Upper lobe of left lung (tissue), 6 donors: Measurements from ENCODE around the gene NNAT. TPM values are rescaled to one million over a fixed set of nuclear protein-coding genes. Genes with fewer than 3 reads are reported as not detected.

Experiments used
- ATAC-seq, 2 donors: fragments of 200-7000 bp; cut with Tn5 transposase; one replicate each; pipeline ENCODE4 v1.9.1; 2022; ENCODE audit warnings: mild to moderate bottlenecking in 2 of 2, moderate library complexity in 2 of 2; ENCODE audit not compliant: low FRiP score in 2 of 2
- DNase-seq, 2 donors: peaks; one replicate each; pipeline ENCODE4 v3.0.0-alpha.2; 2019 to 2020
- H3K27ac ChIP-seq, 4 donors: fragments of 200-600 bp; sonication (generic); one replicate each; pipeline ENCODE4 v1.5.1; 2016 to 2019
- H3K27me3 ChIP-seq, 4 donors: fragments of 200-600 bp; sonication (generic); one replicate each; pipeline ENCODE4 v1.5.1; 2017 to 2019
- H3K36me3 ChIP-seq, 4 donors: fragments of 200-600 bp; sonication (generic); one replicate each; pipeline ENCODE4 v1.5.1; 2016 to 2019
- H3K4me1 ChIP-seq, 4 donors: fragments of 200-600 bp; sonication (generic); one replicate each; pipeline ENCODE4 v1.5.1; 2018 to 2019
- H3K4me3 ChIP-seq, 4 donors: fragments of 200-600 bp; sonication (generic); one replicate each; pipeline ENCODE4 v1.5.1; 2017 to 2019; ENCODE audit warnings: mild to moderate bottlenecking in 2 of 4, moderate library complexity in 1 of 4
- H3K9me3 ChIP-seq, 4 donors: fragments of 200-600 bp; sonication (generic); one replicate each; pipeline ENCODE4 v1.5.1; 2018 to 2019
- EP300 ChIP-seq, 4 donors: sonication (generic); formaldehyde crosslinking; IDR thresholded peaks; one replicate each; pipeline ENCODE4 v1.5.1; 2017; ENCODE audit warnings: antibody characterized with exemption in 4 of 4, control low read depth in 2 of 4
- POLR2A ChIP-seq, 4 donors: fragments of 450-650 bp; IDR thresholded peaks; one replicate each; pipeline ENCODE4 v1.5.1; 2016 to 2017; ENCODE audit warnings: antibody characterized with exemption in 4 of 4, mild to moderate bottlenecking in 2 of 4
- POLR2AphosphoS5 ChIP-seq, 2 donors: sonication (generic); formaldehyde crosslinking; IDR thresholded peaks; one replicate each; pipeline ENCODE4 v1.5.1; 2017; ENCODE audit warnings: antibody characterized with exemption in 2 of 2
- WGBS, 2 donors: methylation state at CpG; one replicate each; pipeline ENCODE4 v1.1.5; 2017 to 2018; 5-methylcytosine and 5-hydroxymethylcytosine counted together
- total RNA-seq, 6 donors: library from RNA; depleted of rRNA in 4 of 6; stranded (reverse); fragments of >200 nt in 4 of 6; gene quantifications; one replicate each; pipeline versions ENCODE4 v1.1.0 to v1.2.1, GENCODE V29; 2016 to 2021
- TF ChIP-seq, protein P1 (sequence below), 6 experiments: fragments of 450-650 bp in 4 of 6; fragments of 200-600 bp in 2 of 6; sonication (generic) in 2 of 6; IDR thresholded peaks; one replicate each; pipeline ENCODE4 v1.5.1; 2016 to 2019; ENCODE audit warnings: antibody characterized with exemption in 6 of 6
- donor health status: DM: no; HTN: no; CAD: no; lungs with moderate emphysema.
- donor health status: DM: no; HTN: yes; CAD: no; lungs with severe emphysema.

NNAT gene
- total RNA-seq, 6 donors from 2014 or later: 0.66 to 1.2 (median 0.95) TPM; not detected in 2

DNA sequence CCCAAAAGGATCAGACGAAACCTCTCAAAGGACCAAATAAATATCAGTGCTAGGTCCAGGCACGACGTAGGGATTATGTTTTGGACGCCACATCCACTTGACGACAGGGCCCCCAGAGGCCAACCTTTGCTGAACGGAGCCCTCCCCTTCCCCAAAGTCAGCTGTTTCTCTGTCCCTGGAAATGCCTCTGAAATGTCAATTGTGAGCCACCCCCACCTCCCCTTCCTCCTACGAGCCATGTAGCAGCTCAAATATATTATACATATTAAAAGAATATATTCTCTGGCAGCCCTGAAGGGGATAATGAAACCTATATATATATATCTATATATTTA lies 46.2 kb downstream of the NNAT start:
- H3K4me3 ChIP-seq: no peak overlapping the region
- 20% methylated on average over 7 of the region's 7 CpGs for WGBS, 2 donors
- no peak overlapping the region for H3K27ac ChIP-seq
- H3K36me3 ChIP-seq: no peaks in the 10 kb centered on the region
- peaks cover 3 to 7% (median 6%) of the 10 kb centered on the region in 4 donors for H3K4me1 ChIP-seq
- TF ChIP-seq EP300 (IDR thresholded peaks at IDR 0.05) (no peak), POLR2AphosphoS5 (IDR thresholded peaks at IDR 0.05) (no peak), POLR2A (IDR thresholded peaks at IDR 0.05) (no peak)
- TF ChIP-seq, protein P1, sequence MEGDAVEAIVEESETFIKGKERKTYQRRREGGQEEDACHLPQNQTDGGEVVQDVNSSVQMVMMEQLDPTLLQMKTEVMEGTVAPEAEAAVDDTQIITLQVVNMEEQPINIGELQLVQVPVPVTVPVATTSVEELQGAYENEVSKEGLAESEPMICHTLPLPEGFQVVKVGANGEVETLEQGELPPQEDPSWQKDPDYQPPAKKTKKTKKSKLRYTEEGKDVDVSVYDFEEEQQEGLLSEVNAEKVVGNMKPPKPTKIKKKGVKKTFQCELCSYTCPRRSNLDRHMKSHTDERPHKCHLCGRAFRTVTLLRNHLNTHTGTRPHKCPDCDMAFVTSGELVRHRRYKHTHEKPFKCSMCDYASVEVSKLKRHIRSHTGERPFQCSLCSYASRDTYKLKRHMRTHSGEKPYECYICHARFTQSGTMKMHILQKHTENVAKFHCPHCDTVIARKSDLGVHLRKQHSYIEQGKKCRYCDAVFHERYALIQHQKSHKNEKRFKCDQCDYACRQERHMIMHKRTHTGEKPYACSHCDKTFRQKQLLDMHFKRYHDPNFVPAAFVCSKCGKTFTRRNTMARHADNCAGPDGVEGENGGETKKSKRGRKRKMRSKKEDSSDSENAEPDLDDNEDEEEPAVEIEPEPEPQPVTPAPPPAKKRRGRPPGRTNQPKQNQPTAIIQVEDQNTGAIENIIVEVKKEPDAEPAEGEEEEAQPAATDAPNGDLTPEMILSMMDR (IDR thresholded peaks at IDR 0.05): no peak
- DNase-seq (no peak), ATAC-seq (no peak)
- no peaks in the 10 kb centered on the region for H3K9me3 ChIP-seq
- H3K27me3 ChIP-seq: peaks cover 0 to 7% (median 0%) of the 10 kb centered on the region in 4 donors

DNA sequence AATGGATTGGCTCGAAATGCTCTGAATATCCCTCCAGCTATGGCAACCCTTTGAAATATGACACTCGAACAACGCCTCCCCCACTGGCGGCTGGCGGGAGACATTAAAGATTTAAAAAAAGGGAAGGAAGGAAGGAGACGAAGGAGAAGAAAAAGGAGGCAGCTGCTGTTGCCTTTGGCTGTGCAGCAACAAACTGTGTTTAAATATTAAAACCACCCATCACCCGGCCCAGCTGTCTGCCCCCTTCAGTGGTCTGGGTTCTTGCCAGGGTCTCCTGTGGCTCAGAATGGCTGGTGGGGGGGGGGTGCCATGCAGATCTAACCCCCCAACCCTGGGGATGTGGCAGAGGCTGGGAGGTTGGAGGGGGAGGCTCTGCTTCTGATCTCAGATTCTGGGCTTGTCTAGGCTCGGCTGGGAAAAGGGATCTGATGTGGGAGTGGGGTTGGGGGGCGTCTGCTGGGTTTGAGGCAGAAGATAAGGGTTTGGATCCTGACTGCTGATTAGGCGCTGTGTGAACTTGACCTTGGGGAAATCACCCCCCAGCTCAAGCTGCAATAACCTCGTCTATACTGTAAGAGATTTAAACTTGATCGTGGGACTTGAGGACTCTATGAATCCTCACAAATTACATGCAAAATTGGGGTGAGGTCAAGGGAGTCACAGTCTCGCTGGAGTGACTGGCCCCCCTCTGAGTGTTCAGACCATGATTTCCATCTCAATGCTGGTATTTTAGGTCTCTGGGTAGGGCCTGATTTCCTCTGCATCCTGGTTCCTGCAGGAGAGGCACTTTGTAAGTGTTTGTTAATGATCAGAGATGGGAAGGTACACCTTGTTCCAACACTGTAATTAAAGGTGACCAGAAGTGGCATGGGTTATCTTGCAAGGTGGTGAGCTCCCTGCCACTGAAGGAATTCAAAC lies 46.9 kb downstream of the NNAT start:
- Histone ChIP-seq H3K27me3 (peaks cover 0 to 7% (median 0%) of the 10 kb centered on the region in 4 donors), H3K36me3 (no peaks in the 10 kb centered on the region), H3K27ac (no peak overlapping the region), H3K9me3 (no peaks in the 10 kb centered on the region), H3K4me3 (no peak overlapping the region), H3K4me1 (peaks cover 3 to 7% (median 6%) of the 10 kb centered on the region in 4 donors)
- TF ChIP-seq EP300 (IDR thresholded peaks at IDR 0.05) (no peak), POLR2A (IDR thresholded peaks at IDR 0.05) (no peak), POLR2AphosphoS5 (IDR thresholded peaks at IDR 0.05) (no peak)
- TF ChIP-seq, protein P1 (IDR thresholded peaks at IDR 0.05): no peak
- DNase-seq: no peak
- no peak for ATAC-seq
- 8 to 9% methylated on average over 13 of the region's 13 CpGs for whole genome bisulfite sequencing, 2 donors

DNA sequence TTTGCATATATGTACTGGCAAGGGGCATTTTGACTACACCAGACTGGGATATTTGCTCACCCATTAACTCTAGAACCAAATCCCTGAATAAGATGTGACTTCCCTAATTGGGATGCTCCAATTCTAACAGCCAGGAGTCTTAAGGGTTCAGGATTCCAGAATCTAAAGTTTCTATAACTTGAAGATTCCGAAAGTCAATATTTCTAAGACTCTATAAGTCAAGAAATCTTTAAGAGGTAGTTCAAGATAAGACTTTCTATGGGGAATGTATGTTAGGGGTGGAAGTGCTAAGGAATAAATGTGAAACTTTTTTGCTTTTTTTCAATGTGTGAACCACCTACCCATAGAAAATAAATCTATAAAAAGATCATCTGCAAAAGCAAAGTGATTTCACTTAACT lies 49.4 kb downstream of the NNAT start:
- TF ChIP-seq POLR2AphosphoS5 (IDR thresholded peaks at IDR 0.05) (no peak), EP300 (IDR thresholded peaks at IDR 0.05) (no peak), POLR2A (IDR thresholded peaks at IDR 0.05) (no peak)
- TF ChIP-seq, protein P1 (IDR thresholded peaks at IDR 0.05): no peak
- no peak overlapping the region for H3K27ac ChIP-seq
- DNase-seq: no peak
- no peaks in the 10 kb centered on the region for H3K36me3 ChIP-seq
- no peaks in the 10 kb centered on the region for H3K4me1 ChIP-seq
- no peaks in the 10 kb centered on the region for H3K27me3 ChIP-seq
- ATAC-seq: no peak
- no peaks in the 10 kb centered on the region for H3K9me3 ChIP-seq
- no peak overlapping the region for H3K4me3 ChIP-seq
- WGBS, 2 donors: 72 to 82% methylated on average over 1 of the region's 1 CpG

DNA sequence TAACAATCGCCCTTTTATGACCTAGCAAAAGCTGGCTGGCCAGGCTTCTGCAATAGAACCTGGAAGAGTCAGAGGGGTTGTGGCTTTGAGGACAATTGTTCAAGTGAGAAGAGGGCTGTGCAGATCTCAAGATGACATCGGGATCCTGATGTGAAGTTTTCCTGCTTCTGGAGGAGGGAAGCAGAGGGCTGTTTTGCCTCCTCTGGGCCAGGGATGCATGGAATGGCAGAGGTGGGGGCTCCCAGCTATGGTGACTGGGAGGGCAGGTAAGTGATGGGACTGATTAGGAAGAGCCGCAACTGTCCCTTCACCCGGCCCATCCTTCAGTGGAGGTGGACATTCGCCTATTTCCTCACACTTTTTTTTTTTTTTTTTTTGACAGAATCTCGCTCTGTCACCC lies 50.0 kb downstream of the NNAT start:
- no peak for ATAC-seq

More for the DNA sequence above, 50.0 kb downstream of the NNAT start:
- H3K4me3 ChIP-seq: no peak overlapping the region
- H3K27me3 ChIP-seq: no peaks in the 10 kb centered on the region
- no peak overlapping the region for H3K27ac ChIP-seq
- no peaks in the 10 kb centered on the region for H3K4me1 ChIP-seq
- TF ChIP-seq, protein P1 (IDR thresholded peaks at IDR 0.05): no peak
- TF ChIP-seq EP300 (IDR thresholded peaks at IDR 0.05): no peak
- no peak for TF ChIP-seq POLR2A (IDR thresholded peaks at IDR 0.05)
- no peak for TF ChIP-seq POLR2AphosphoS5 (IDR thresholded peaks at IDR 0.05)
- H3K36me3 ChIP-seq: no peaks in the 10 kb centered on the region
- no peaks in the 10 kb centered on the region for H3K9me3 ChIP-seq
- WGBS, 2 donors: 77 to 80% methylated on average over 6 of the region's 6 CpGs
- no peak for DNase-seq

Other genes starting within 250 kb of the NNAT start
- 10 to 100 TPM; 11.5 to 38.6 (median 29.8) TPM for gene MANBAL, start 231.6 kb upstream of the NNAT start, total RNA-seq
- gene SRC, start 175.1 kb upstream of the NNAT start, total RNA-seq: 100 to 1,000 TPM in 1 of 6 donors, 10 to 100 TPM in 5; 31.1 to 115 (median 66.8) TPM
- 10 to 100 TPM; 53.4 to 79.6 (median 66.6) TPM for gene BLCAP, start 6.6 kb downstream of the NNAT start, total RNA-seq
- 10 to 100 TPM; 25.1 to 61.0 (median 29.1) TPM for gene CTNNBL1, start 172.8 kb downstream of the NNAT start, total RNA-seq